Stimulated activated memory B cell treated with anti-CD40 and anti-IgM and Interleukin-4, amounts not matched to agents 10 μg/mL and 1 μg/mL and 100 μg/mL, for 72 hours (primary cell): ENCODE data around the gene GTF3C4.

ENCODE experiments used
- ATAC-seq: fragments of 150-1000 bp; cut with Tn5 transposase; 2 replicates; pipeline ENCODE4 v1.10.0; 2021
- H3K27ac Mint-ChIP-seq: one replicate; pipeline ENCODE4 v1.8.0; 2022; ENCODE audit warnings: mild to moderate bottlenecking, mixed read lengths
- H3K27me3 Mint-ChIP-seq: one replicate; pipeline ENCODE4 v1.8.0; 2022; ENCODE audit warnings: mixed read lengths
- H3K36me3 Mint-ChIP-seq: one replicate; pipeline ENCODE4 v1.8.0; 2022; ENCODE audit warnings: mixed read lengths
- H3K4me1 Mint-ChIP-seq: one replicate; pipeline ENCODE4 v1.8.0; 2022; ENCODE audit warnings: mixed read lengths
- H3K4me3 Mint-ChIP-seq: one replicate; pipeline ENCODE4 v1.8.0; 2022; ENCODE audit warnings: mild to moderate bottlenecking, moderate library complexity, mixed read lengths
- H3K9me3 Mint-ChIP-seq: one replicate; pipeline ENCODE4 v1.8.0; 2022; ENCODE audit warnings: mixed read lengths

GTF3C4 gene

DNA sequence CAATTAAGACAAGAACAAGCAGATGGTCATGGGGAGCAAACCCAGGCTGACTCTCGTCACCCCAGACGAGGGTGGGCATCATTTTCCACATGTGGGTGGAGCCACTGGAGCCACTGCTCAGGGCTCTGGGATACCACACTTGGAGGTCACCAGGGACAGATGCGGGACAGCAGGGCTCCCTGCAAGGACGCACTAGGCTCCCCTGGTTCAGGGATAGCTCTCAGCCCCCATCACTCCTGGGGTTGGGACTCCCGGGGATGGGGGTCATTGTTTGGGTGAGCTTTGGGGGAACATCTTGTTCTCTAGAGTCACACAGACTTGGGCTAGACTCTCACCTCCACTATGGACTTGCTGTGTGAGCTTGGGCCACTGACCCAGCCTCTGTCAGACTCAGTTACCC is 57.8 kb downstream of the GTF3C4 start:
- H3K9me3 Mint-ChIP-seq = no peaks in the 10 kb centered on the region
- peaks cover 42% of the 10 kb centered on the region for H3K27me3 Mint-ChIP-seq
- ATAC-seq = no peak
- no peaks in the 10 kb centered on the region for H3K36me3 Mint-ChIP-seq
- H3K27ac Mint-ChIP-seq = no peak overlapping the region
- H3K4me1 Mint-ChIP-seq = no peaks in the 10 kb centered on the region
- H3K4me3 Mint-ChIP-seq = no peak overlapping the region

DNA sequence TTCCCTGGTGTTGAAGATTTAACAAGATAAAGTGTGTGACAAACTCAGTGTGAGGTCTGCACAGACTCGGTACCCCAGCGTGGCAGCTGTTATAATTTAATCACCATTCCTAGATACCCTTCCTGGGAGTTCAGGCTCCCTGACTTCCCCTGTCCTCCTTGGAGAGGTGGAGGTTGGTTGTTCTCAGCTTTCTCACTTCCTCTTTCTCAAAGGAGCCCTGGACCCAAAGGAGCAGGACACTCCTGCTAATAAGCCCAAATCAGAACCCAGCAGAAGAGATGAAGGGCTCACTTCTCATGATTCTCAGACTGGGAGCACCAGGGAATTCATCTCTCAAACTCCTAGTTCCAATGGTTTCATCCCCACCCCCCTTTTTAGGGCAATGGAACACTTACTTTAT is 58.2 kb downstream of the GTF3C4 start:
- Mint-ChIP-seq H3K27me3 (peaks cover 42% of the 10 kb centered on the region), H3K36me3 (no peaks in the 10 kb centered on the region), H3K9me3 (no peaks in the 10 kb centered on the region), H3K4me3 (no peak overlapping the region), H3K4me1 (no peaks in the 10 kb centered on the region), H3K27ac (no peak overlapping the region)
- ATAC-seq = no peak

DNA sequence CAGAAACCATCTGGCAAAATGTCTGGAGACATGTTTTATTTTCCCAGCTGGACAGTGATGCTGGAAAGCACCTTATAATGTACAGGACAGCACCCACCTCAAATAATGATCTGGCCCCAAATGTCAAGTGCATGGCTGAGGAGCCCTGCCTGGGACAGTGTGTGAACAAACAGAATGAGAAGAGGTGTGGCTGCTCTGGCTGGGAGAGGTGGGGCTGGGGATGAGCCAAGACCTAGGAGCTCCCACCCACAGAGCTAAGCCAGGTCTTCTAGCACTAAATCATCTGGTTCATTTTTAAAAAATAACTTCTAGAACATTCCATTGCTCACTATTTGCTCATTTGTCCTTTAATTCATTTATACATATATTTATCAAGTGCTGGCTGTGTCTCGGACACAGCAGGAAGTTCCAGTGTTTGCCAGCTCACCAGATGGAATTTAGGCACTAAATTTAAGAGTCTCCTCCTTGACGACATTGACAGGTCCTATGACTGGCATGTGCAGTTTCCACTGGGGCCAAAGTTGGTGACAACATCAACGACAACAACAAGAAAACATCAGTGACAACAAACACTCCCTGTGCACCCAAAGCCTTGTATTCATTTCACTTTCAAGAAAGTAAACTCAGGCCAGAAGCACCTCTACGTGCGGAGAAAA is 59.1 kb downstream of the GTF3C4 start:
- Mint-ChIP-seq H3K27ac (no peak overlapping the region), H3K27me3 (peaks cover 39% of the 10 kb centered on the region), H3K4me3 (no peak overlapping the region), H3K9me3 (no peaks in the 10 kb centered on the region), H3K4me1 (no peaks in the 10 kb centered on the region), H3K36me3 (no peaks in the 10 kb centered on the region)
- ATAC-seq = no peak

DNA sequence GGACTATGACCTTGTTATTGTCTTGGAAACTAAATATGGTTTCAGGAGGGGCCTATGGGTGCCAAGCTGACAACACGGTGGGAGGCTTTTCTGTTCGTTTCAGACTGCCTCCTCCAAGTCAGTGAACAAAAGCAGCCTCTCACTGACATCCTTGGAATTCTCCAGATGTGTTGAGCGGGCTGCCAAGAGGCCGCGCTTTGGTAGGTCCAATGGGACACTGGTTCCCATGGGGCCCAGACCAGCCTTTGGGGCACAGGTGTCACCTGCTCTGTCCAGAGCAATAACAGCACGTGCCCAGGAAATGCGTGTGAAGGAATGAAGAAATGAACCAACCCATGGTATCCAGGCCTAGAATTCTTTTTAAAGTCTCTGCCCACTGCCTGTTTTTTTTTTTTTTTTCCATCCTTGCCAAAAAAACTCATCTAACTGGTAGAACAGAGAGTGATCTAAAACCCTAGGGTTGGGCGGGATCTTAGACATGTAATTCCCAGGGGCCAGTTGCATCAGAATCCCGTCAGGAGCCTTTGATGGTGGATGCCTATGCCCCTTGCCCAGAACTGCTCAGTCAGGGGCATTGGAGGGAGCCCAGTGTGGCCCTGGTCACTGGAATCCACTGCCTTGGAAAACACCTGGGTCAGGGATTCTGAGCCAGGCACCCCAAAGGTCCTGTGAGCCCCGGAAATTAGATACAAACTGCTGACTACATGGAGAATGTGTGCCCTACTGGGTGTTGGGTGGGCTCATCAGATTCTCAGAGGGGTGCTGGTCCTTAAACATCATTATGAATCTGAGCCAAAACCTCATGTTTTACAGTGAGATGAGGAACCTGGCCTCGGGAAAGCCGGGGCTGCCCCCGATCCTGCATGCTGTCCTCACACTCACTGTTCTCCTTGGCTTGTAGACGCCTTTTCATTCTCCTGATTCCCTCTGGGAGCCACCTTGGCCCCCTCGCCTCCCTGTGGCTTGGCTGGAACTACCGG is 60.1 kb downstream of the GTF3C4 start:
- Mint-ChIP-seq H3K36me3 (no peaks in the 10 kb centered on the region), H3K9me3 (no peaks in the 10 kb centered on the region), H3K4me1 (no peaks in the 10 kb centered on the region), H3K4me3 (no peak overlapping the region), H3K27me3 (peaks cover 38% of the 10 kb centered on the region), H3K27ac (no peak overlapping the region)
- no peak for ATAC-seq

- no peaks in the 10 kb centered on the region for H3K36me3 Mint-ChIP-seq
- H3K27me3 Mint-ChIP-seq = peaks cover 38% of the 10 kb centered on the region
- no peak overlapping the region for H3K4me3 Mint-ChIP-seq
- ATAC-seq = no peak
- H3K27ac Mint-ChIP-seq = no peak overlapping the region
- H3K9me3 Mint-ChIP-seq = no peaks in the 10 kb centered on the region
- no peaks in the 10 kb centered on the region for H3K4me1 Mint-ChIP-seq
Measured at GRCh38 chr9:132731230-132731629, 61.0 kb downstream of the GTF3C4 start.

GRCh38 chr9:132732326-132733259 is 62.3 kb downstream of the GTF3C4 start:
- Mint-ChIP-seq H3K4me1 (no peaks in the 10 kb centered on the region), H3K4me3 (no peak overlapping the region), H3K36me3 (no peaks in the 10 kb centered on the region), H3K9me3 (no peaks in the 10 kb centered on the region), H3K27me3 (peaks cover 38% of the 10 kb centered on the region), H3K27ac (no peak overlapping the region)
- no peak for ATAC-seq

- H3K4me3 Mint-ChIP-seq = no peak overlapping the region
- peaks cover 38% of the 10 kb centered on the region for H3K27me3 Mint-ChIP-seq
Measured at GRCh38 chr9:132733260-132733815, 63.1 kb downstream of the GTF3C4 start.

DNA sequence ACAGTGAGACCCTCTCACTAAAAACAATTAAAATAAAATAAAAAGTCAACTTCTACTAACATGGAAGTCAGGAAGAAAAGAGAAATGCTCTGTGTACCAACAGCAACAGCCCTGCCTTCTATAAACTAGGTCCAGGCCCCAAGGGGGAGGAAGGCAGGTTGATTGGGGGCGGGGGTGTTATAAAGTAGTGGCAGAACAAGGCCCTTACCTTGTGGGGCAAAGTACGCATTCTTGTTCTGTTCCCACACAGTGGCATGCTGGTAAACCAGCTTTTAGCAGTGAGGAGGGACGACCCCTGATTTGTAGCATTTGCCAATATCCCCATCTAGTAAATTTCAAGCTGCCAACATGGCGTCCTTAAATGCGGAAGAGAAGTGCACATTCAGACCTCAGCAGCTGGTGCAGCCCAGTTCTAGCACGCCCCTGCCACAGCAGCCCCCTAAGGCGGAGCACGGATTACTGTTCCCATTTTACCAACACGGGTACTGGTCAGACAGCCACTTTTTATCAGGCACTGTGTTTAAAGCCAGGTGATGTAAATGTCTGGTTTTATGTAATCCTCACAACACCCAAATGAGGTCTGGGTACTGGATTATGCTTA is 69.5 kb downstream of the GTF3C4 start:
- Mint-ChIP-seq H3K36me3 (no peaks in the 10 kb centered on the region), H3K4me1 (peaks cover under 1% of the 10 kb centered on the region), H3K4me3 (no peak overlapping the region), H3K27ac (no peak overlapping the region), H3K27me3 (peaks cover 39% of the 10 kb centered on the region), H3K9me3 (no peaks in the 10 kb centered on the region)
- no peak for ATAC-seq

More at GRCh38 chr9:132733260-132733815, 63.1 kb downstream of the GTF3C4 start:
- no peak overlapping the region for H3K27ac Mint-ChIP-seq
- no peaks in the 10 kb centered on the region for H3K36me3 Mint-ChIP-seq
- no peaks in the 10 kb centered on the region for H3K9me3 Mint-ChIP-seq
- no peak for ATAC-seq
- no peaks in the 10 kb centered on the region for H3K4me1 Mint-ChIP-seq

DNA sequence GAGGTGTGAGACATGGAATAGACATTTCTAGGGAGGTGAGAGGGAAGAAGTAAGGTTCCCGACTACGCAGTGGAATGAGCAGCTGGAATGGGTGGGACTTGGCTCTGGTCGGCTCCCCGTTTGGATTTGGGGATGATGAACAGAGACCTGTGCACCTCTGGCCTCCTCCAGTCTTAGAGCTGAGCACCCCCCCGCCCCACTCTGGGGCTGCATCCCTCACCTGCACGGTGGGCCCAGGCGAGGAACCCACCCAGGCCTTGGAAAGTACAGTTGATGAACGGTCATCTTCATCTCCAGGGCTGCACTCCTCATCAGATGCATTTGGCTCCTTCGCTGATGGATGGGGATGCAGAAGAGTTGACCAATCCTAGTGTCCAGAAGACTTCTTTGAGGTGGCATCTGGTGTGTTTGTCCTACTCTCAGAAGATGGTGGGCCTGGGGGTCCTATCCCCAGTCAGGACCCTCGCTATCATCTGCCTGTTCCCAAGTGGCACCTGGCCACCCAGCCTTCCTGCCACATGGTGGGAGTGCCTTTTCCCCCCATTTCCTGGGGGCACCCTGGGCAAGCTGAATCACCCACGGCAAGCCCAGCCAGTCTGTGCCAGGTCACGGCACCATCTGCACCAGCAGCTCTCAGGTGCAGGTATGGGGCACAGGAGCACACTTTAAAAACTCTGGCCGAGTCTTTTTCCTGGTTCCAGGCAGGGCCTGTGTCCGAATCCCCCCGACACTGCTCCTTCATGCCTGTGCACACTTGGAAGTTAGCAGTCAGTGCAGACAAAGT is 70.5 kb downstream of the GTF3C4 start:
- Mint-ChIP-seq H3K27ac (no peak overlapping the region), H3K9me3 (no peaks in the 10 kb centered on the region), H3K4me3 (no peak overlapping the region), H3K36me3 (no peaks in the 10 kb centered on the region), H3K27me3 (peaks cover 48% of the 10 kb centered on the region), H3K4me1 (peaks cover 5% of the 10 kb centered on the region)
- no peak for ATAC-seq

DNA sequence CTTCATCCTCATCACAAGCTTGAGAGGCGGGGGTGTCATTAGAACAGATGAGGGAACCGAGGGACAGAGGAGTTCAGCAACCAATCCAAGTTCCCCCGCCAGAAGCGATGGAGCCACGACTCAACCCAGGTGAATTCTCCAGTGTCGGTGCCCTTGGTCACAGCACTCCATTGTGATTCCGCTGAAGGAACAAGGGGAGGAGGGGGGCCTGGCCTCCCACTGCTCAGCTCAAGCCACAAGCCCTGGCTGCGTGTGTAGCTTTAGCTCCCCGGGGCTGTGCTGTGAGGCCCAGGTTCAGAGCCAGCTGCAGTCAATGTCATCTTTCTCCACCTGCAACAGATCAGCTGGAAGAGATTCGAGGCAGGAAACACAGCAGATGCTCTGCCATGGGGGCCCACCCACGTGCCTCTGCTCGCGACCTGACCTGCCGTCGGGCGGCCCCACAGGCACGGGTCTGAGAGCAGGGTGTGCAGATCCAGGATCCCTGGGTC is 72.6 kb downstream of the GTF3C4 start:
- H3K4me3 Mint-ChIP-seq = no peak overlapping the region
- H3K27me3 Mint-ChIP-seq = peaks cover 56% of the 10 kb centered on the region
- H3K36me3 Mint-ChIP-seq = no peaks in the 10 kb centered on the region
- H3K4me1 Mint-ChIP-seq = peaks cover 5% of the 10 kb centered on the region
- H3K9me3 Mint-ChIP-seq = no peaks in the 10 kb centered on the region
- H3K27ac Mint-ChIP-seq = no peak overlapping the region
- no peak for ATAC-seq

DNA sequence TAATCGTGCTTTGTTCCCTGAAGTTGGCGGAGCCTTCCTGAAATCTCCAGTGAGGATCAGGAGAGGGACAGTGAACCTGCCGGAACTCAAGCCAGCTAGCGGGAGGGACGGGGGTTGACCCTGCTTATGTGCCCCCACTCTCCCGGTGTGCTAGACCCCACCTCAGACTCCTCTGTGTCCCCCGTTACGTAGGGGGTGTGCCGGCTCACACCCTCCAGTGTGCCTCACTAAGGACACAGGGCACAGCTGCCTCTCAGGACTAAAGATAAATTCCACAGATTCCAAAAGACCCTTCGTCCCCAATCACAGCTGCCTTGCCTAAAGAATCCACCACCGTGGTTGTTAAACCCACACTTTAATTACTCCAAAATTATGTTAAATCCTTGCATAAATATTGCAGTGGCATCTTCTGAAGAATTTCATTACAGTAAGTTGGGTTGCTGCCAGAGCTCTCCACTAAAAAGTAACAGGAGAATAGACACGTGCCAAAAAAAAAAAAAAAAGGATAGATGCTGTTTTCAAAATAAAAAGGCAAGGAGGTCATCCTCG is 73.7 kb downstream of the GTF3C4 start:
- H3K4me1 Mint-ChIP-seq = peaks cover 5% of the 10 kb centered on the region
- H3K9me3 Mint-ChIP-seq = no peaks in the 10 kb centered on the region
- ATAC-seq = no peak
- no peaks in the 10 kb centered on the region for H3K36me3 Mint-ChIP-seq
- H3K27me3 Mint-ChIP-seq = peaks cover 56% of the 10 kb centered on the region
- H3K27ac Mint-ChIP-seq = no peak overlapping the region
- no peak overlapping the region for H3K4me3 Mint-ChIP-seq
